OCI-LY1 (cell line): ENCODE results near the gene HYAL4.

ENCODE experiments used
- EZH2 ChIP-seq: fragments of 200-600 bp; sonication (generic), shearing (Covaris generic); IDR thresholded peaks from 2 replicates; pipeline ENCODE4 v1.8.0; 2017; ENCODE audit warnings: borderline replicate concordance, mixed run types, mild to moderate bottlenecking, antibody characterized with exemption, low read length, moderate library complexity, mixed read lengths
- TF ChIP-seq, protein P1 (sequence below): fragments of 200-600 bp; sonication (generic), shearing (Covaris generic); IDR thresholded peaks from 2 replicates; pipeline ENCODE4 v1.5.1; 2017; ENCODE audit warnings: mild to moderate bottlenecking, antibody characterized with exemption, low read length, moderate library complexity, mixed read lengths

DNA sequence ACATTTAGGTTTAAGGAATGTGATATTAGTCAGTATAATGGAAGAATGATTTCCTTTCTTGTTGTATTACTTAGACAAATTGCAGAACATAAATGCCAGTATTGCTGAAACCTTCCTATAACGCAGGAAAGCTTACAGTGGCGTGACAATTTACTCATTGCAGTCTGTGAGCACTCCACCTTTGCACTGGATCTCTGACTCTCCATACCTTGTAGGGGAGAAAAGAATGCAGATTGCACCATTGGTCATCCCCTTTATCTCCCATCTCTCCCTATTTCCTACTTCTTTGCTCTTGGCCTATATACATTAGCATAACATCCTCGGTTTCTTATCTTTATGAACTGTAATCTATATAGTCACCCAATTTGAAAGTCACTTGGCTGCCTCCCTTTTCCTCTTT, 28.1 kb upstream of the HYAL4 start:
- TF ChIP-seq, protein P1, sequence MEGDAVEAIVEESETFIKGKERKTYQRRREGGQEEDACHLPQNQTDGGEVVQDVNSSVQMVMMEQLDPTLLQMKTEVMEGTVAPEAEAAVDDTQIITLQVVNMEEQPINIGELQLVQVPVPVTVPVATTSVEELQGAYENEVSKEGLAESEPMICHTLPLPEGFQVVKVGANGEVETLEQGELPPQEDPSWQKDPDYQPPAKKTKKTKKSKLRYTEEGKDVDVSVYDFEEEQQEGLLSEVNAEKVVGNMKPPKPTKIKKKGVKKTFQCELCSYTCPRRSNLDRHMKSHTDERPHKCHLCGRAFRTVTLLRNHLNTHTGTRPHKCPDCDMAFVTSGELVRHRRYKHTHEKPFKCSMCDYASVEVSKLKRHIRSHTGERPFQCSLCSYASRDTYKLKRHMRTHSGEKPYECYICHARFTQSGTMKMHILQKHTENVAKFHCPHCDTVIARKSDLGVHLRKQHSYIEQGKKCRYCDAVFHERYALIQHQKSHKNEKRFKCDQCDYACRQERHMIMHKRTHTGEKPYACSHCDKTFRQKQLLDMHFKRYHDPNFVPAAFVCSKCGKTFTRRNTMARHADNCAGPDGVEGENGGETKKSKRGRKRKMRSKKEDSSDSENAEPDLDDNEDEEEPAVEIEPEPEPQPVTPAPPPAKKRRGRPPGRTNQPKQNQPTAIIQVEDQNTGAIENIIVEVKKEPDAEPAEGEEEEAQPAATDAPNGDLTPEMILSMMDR, result no peak
- TF ChIP-seq EZH2, result no peak
